Mammary epithelial cell (primary cell): ENCODE data around the gene MAST1.

Experiments
- EZH2 ChIP-seq: IDR thresholded peaks from 2 replicates; pipeline ENCODE4 v1.6.1; 2012; ENCODE audit warnings: low read length, inconsistent platforms, borderline replicate concordance
- TF ChIP-seq, protein P1 (sequence below), 2 donors: IDR thresholded peaks in 1 of 2; conservative IDR thresholded peaks in 1 of 2; 2 replicates each; pipeline ENCODE4 v1.5.1; 2011 to 2012; ENCODE audit warnings: inconsistent platforms in 2 of 2, low read length in 2 of 2, mild to moderate bottlenecking in 2 of 2, control low read depth in 1 of 2, low read depth in 1 of 2; ENCODE audit not compliant: insufficient read depth in 1 of 2; ENCODE audit errors: extremely low read depth in 1 of 2

DNA sequence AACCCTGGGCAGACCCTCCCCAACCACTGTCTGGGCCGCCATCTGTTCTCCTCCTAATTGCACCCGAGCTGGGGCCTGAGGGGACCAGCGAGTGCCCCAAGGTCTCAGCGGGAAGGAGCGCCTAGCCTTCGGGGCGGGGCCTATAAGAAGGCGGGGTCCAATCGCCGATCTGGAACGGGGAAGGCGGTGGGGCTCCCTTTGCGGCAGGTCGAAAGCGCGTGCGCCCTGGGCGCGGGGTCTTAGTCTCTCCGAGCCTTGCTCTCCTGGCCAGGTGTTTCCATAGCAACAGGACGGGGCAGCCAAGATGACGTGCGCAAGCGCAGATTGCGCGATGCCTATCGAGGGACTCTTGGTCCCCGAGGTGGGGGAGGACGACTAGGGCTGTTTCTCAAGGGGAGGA, 2.8 kb downstream of the MAST1 start:
- TF ChIP-seq, protein P1, sequence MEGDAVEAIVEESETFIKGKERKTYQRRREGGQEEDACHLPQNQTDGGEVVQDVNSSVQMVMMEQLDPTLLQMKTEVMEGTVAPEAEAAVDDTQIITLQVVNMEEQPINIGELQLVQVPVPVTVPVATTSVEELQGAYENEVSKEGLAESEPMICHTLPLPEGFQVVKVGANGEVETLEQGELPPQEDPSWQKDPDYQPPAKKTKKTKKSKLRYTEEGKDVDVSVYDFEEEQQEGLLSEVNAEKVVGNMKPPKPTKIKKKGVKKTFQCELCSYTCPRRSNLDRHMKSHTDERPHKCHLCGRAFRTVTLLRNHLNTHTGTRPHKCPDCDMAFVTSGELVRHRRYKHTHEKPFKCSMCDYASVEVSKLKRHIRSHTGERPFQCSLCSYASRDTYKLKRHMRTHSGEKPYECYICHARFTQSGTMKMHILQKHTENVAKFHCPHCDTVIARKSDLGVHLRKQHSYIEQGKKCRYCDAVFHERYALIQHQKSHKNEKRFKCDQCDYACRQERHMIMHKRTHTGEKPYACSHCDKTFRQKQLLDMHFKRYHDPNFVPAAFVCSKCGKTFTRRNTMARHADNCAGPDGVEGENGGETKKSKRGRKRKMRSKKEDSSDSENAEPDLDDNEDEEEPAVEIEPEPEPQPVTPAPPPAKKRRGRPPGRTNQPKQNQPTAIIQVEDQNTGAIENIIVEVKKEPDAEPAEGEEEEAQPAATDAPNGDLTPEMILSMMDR (conservative IDR thresholded peaks at IDR 0.05 in 1 of 2, IDR thresholded peaks at IDR 0.05 in 1 of 2; ENCODE audit: extremely low read depth in 1 of 2, insufficient read depth in 1 of 2, low read depth in 1 of 2, low read length in 2 of 2), result no peak
- TF ChIP-seq EZH2, result no peak
